Fibroblast of peridontal ligament (primary cell): Measurements from ENCODE around the gene NOA1.

ENCODE experiments used
- DNase-seq: peaks from one replicate; pipeline ENCODE4 v3.0.0-alpha.2; 2010; ENCODE audit errors: extremely low read depth

The NOA1 gene

GRCh38 chr4:56977321-56978012 is at the start of gene NOA1:
NOA1 (minus strand) TSS chr4:56977606; CDS start chr4:56977585, 21 bp downstream.
- peak; percentile 100 for DNase-seq

GRCh38 chr4:57023104-57023503 is 45.7 kb upstream of the NOA1 start:
- peak; percentile 82 for DNase-seq

GRCh38 chr4:57020467-57021101 is 43.2 kb upstream of the NOA1 start:
- DNase-seq, result peak; percentile 91

GRCh38 chr4:57018980-57019379 is 41.6 kb upstream of the NOA1 start:
- peak; percentile 58 for DNase-seq

- DNase-seq, result peak; percentile 58
Measured at GRCh38 chr4:57013543-57014120, 36.2 kb upstream of the NOA1 start.

- no peak for DNase-seq
Measured at GRCh38 chr4:56999751-57000150, 22.3 kb upstream of the NOA1 start.

- DNase-seq, result peak; percentile 98
Measured at GRCh38 chr4:56995525-56995924, 18.1 kb upstream of the NOA1 start.

GRCh38 chr4:56990109-56990905 is 12.9 kb upstream of the NOA1 start:
- peak; percentile 56 for DNase-seq

- no peak for DNase-seq
Measured at GRCh38 chr4:56986952-56987351, 9.5 kb upstream of the NOA1 start.

- DNase-seq, result no peak
Measured at GRCh38 chr4:56986192-56986591, 8.8 kb upstream of the NOA1 start.

- peak; percentile 11 for DNase-seq
Measured at GRCh38 chr4:56981795-56982201, 4.4 kb upstream of the NOA1 start.

GRCh38 chr4:56979421-56980072 is 2.1 kb upstream of the NOA1 start:
- peak; percentile 18 for DNase-seq

GRCh38 chr4:56978750-56979303 is 1.4 kb upstream of the NOA1 start, which contains the start of gene POLR2B:
POLR2B (plus strand) TSS chr4:56978896; CDS start chr4:56978986, 90 bp downstream.
- peak; percentile 95 for DNase-seq

GRCh38 chr4:56976837-56977320 is 527 bp downstream of the NOA1 start:
- DNase-seq, result no peak

- DNase-seq, result peak; percentile 3
Measured at GRCh38 chr4:56976283-56976836, 1.0 kb downstream of the NOA1 start.

- DNase-seq, result no peak
Measured at GRCh38 chr4:56973336-56973735, 4.1 kb downstream of the NOA1 start.

GRCh38 chr4:56972809-56973208 is 4.6 kb downstream of the NOA1 start:
- DNase-seq, result no peak

GRCh38 chr4:56972389-56972788 is 5.0 kb downstream of the NOA1 start:
- DNase-seq, result no peak

GRCh38 chr4:56971383-56971782 is 6.0 kb downstream of the NOA1 start:
- DNase-seq, result no peak

- no peak for DNase-seq
Measured at GRCh38 chr4:56961107-56961500, 16.3 kb downstream of the NOA1 start.

- peak; percentile 25 for DNase-seq
Measured at GRCh38 chr4:56959100-56959499, 18.3 kb downstream of the NOA1 start.
